ENCODE data around the gene DISC1.

- TF ChIP-seq POLR2A (IDR thresholded peaks at IDR 0.05; ENCODE audit: low read depth, low read length), result no peak
- TF ChIP-seq EZH2 (IDR thresholded peaks at IDR 0.05; ENCODE audit: borderline replicate concordance, low read depth, low read length, severe bottlenecking), result no peak
- TF ChIP-seq CTCF (IDR thresholded peaks at IDR 0.05; ENCODE audit: extremely low read depth in 1 of 2, insufficient read depth in 1 of 2, low read depth in 1 of 2, low read length in 2 of 2), result no peak
- no peak for TF ChIP-seq GATA2 (IDR thresholded peaks at IDR 0.05; ENCODE audit: insufficient read depth, insufficient read length, low read depth, low read length)
- no peak for TF ChIP-seq MAX (IDR thresholded peaks at IDR 0.05; ENCODE audit: insufficient read depth, insufficient read length)
- TF ChIP-seq MYC (IDR thresholded peaks at IDR 0.05; ENCODE audit: low read depth, low read length), result no peak
- no peak for TF ChIP-seq POLR2AphosphoS5 (IDR thresholded peaks at IDR 0.05; ENCODE audit: insufficient read depth, low read depth, low read length)
Measured at GRCh38 chr1:231860221-231861088, 233.9 kb downstream of the DISC1 start.
